Measurements from ENCODE around the gene IFT43.

Gene IFT43

DNA sequence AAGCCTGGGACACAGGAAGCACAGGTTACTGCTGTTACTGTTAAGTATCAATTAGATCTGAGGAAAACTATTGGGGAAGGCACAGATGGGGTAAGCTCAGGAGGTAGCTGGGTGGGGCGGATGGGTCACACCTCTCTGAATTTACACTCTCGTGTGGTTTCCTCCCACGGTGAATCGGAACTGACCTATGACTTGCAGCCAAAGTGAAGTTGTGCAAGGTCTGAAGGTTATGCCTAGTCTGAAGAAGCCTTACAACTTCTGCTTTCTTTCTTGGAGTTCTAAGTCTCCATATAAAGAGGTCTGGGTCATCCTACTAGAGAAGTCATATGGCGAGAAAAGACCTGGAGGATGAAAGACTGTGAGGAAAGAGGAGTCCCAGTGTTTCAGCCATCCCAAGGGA lies 140.5 kb downstream of the IFT43 start:
- Histone ChIP-seq H3K4me3 (no peak overlapping the region), H3K27me3 (ENCODE audit: low read depth) (no peaks in the 10 kb centered on the region), H3K9me3 (no peaks in the 10 kb centered on the region), H3K4me1 (no peaks in the 10 kb centered on the region), H3K36me3 (replicated peaks) (no peaks in the 10 kb centered on the region)
- no peak for DNase-seq (ENCODE audit: low spot score in 2 of 2)
- in situ Hi-C loops (cut with MboI; ENCODE audit: low sequenced_read_pairs): no loop called here

DNA sequence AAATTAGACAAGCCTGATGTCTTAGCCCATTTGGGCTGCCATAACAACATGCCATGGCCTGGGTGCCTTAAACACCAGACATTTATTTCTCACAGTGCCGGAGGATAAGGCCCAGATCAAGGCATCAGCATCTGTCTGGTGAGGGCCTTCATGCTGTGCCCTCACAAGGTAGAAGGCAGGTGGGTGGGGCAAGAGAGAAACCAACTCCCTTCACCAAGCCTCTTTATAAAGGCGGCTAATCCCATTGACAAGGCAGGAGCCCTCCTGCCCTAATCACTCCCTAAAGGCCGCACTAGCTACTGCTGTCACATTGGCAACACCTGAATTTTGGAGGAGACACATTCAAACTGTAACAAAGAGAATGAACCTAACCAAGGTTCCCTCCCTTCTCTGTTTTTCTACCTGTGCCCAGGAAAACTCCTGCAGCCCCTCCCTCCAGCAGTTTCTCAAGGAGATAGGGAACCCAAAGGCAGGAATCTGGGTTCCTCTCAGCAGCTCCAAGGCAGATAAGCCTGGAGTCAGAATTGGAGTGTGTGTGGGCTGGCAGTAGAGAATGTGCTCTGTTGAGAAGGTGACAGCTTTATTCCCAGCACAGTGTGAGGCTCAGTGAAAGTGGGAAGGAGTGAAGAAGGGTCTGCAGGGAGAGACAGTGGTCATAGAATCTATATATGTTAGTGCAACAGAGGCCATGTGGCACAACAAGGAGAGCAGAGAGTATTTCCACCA lies 144.5 kb downstream of the IFT43 start:
- no peaks in the 10 kb centered on the region for H3K4me1 ChIP-seq
- no peak for DNase-seq (ENCODE audit: low spot score in 2 of 2)
- H3K9me3 ChIP-seq: no peaks in the 10 kb centered on the region
- H3K27me3 ChIP-seq (ENCODE audit: low read depth): peaks cover 6% of the 10 kb centered on the region; the same call in 1 of the 2 replicates
- no peak overlapping the region for H3K4me3 ChIP-seq
- no peaks in the 10 kb centered on the region for H3K36me3 ChIP-seq (replicated peaks)
- in situ Hi-C loops (cut with MboI; ENCODE audit: low sequenced_read_pairs): no loop called here

DNA sequence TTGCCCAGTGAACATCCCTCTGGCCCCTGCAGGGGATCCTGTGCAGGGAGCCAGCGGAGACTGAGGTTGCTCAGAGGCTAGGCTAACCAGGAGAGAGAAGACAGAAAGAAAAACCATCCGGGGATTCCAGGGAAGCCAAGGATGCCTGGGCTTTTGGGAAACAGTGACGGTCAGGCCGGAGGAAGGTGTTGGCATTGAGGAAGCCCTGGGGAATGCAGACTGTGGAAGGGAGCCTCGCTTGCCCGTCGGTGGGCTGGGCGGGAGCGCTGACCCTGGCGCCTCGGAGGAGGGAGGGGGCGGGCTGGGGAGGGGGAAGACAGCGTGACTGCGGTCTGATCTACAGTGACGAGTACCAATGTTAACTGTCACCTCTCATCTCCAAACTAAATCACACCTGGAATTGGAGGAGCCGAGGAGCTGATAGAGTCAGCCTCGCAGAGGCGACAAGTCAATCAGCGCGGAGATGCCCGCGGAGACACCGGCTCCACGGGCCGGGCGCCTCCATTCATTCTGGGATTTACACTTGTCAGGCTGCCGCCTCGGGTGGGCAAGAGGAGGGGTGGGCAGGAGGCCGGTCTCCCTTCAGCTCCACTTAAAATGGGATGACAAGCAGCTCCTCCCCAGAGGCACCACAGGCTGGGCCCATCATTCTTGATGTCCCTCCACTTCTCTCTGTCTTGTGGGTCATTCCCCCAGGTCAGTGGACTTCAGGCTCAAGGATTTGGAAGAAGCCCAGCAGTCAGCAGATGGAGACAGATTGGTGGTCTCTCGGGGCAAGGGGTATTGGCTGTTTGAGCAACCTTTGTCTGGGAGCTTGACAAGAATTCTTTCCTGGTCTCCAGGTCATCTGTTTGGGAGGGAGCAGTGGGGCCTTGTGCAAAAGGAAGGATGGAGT lies 145.8 kb downstream of the IFT43 start:
- H3K9me3 ChIP-seq: no peaks in the 10 kb centered on the region
- in situ Hi-C loops (cut with MboI; ENCODE audit: low sequenced_read_pairs): no loop called here
- DNase-seq (ENCODE audit: low spot score in 2 of 2): no peak
- no peaks in the 10 kb centered on the region for H3K4me1 ChIP-seq
- H3K27me3 ChIP-seq (ENCODE audit: low read depth): peaks cover 10% of the 10 kb centered on the region
- no peaks in the 10 kb centered on the region for H3K36me3 ChIP-seq (replicated peaks)
- no peak overlapping the region for H3K4me3 ChIP-seq

DNA sequence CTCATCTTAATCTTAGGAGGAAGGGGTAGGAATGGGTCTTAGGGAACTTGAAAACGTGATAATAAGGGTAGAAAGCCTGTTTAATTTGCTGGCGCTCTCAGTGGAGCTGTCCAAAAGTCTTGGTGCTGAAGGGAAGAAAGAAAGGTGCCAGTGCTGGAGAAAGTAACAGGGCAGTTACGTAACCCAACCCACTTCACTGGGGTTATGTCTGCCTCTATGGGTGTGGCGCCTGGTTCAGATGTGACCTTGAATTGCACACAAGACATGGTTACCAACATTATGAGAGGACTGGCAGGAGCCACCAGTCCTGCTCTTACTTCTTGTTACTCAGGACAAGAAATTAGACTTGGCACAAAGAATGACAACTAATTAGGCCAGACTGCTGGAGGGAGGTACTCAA lies 147.5 kb downstream of the IFT43 start:
- H3K9me3 ChIP-seq: no peaks in the 10 kb centered on the region
- H3K4me1 ChIP-seq: no peaks in the 10 kb centered on the region
- in situ Hi-C loops (cut with MboI; ENCODE audit: low sequenced_read_pairs): no loop called here
- H3K27me3 ChIP-seq (ENCODE audit: low read depth): peaks cover 21% of the 10 kb centered on the region
- peak in 1 of 2 experiments; percentile 50 for DNase-seq (ENCODE audit: low spot score in 2 of 2)
- no peaks in the 10 kb centered on the region for H3K36me3 ChIP-seq (replicated peaks)
- no peak overlapping the region for H3K4me3 ChIP-seq

Measured in HAP-1 (cell line).